H9 (cell line): ENCODE results near the gene ATP6V0A4. TPM values are rescaled to one million over a fixed set of nuclear protein-coding genes. Genes with fewer than 3 reads are reported as not detected.
A peak's percentile ranks its signal among the peaks of the same experiment; 100 is the strongest.

Experiments
- DNase-seq: peaks from one replicate; pipeline ENCODE4 v3.0.0-alpha.2; 2017
- H2AFZ ChIP-seq: one replicate; pipeline ENCODE4 v1.6.1; 2013; ENCODE audit warnings: mild to moderate bottlenecking, low read length, control low read depth, moderate library complexity
- H2AK5ac ChIP-seq: 2 replicates; pipeline ENCODE4 v1.6.1; 2013; ENCODE audit warnings: low read length, control low read depth, mixed read lengths; ENCODE audit not compliant: insufficient read length
- H2BK120ac ChIP-seq: one replicate; pipeline ENCODE4 v1.6.1; 2013; ENCODE audit warnings: low read depth, mild to moderate bottlenecking, low read length, control low read depth, inconsistent platforms; ENCODE audit not compliant: poor library complexity, severe bottlenecking
- H2BK12ac ChIP-seq: 2 replicates; pipeline ENCODE4 v1.6.1; 2013; ENCODE audit warnings: low read length, control low read depth, mixed read lengths, low read depth; ENCODE audit not compliant: insufficient read length
- H2BK15ac ChIP-seq: 2 replicates; pipeline ENCODE4 v1.6.1; 2013; ENCODE audit warnings: low read depth, low read length, control low read depth
- H2BK20ac ChIP-seq: one replicate; pipeline ENCODE4 v1.6.1; 2013; ENCODE audit warnings: low read depth, mild to moderate bottlenecking, low read length, control low read depth, inconsistent platforms; ENCODE audit not compliant: poor library complexity, severe bottlenecking
- H2BK5ac ChIP-seq: 2 replicates; pipeline ENCODE4 v1.6.1; 2013; ENCODE audit warnings: low read length, control low read depth, mixed read lengths; ENCODE audit not compliant: insufficient read length
- H3K14ac ChIP-seq: 2 replicates; pipeline ENCODE4 v1.6.1; 2013; ENCODE audit warnings: low read length, control low read depth; ENCODE audit not compliant: insufficient read depth
- H3K18ac ChIP-seq: 2 replicates; pipeline ENCODE4 v1.6.1; 2013; ENCODE audit warnings: low read depth, mild to moderate bottlenecking, mixed read lengths, low read length, control low read depth; ENCODE audit not compliant: insufficient read length
- H3K23ac ChIP-seq: 2 replicates; pipeline ENCODE4 v1.6.1; 2013; ENCODE audit warnings: low read length, control low read depth, mixed read lengths, low read depth; ENCODE audit not compliant: insufficient read length
- H3K23me2 ChIP-seq: 2 replicates; pipeline ENCODE4 v1.6.1; 2013; ENCODE audit warnings: low read depth, mild to moderate bottlenecking, mixed read lengths, low read length, control low read depth; ENCODE audit not compliant: insufficient read length, poor library complexity, severe bottlenecking
- H3K27ac ChIP-seq: 2 replicates; pipeline ENCODE4 v1.5.1; 2013; ENCODE audit warnings: low read length, control low read depth, mixed read lengths, low read depth; ENCODE audit not compliant: insufficient read length
- H3K27me3 ChIP-seq: 2 replicates; pipeline ENCODE4 v1.6.1; 2013; ENCODE audit warnings: low read length, control low read depth, inconsistent platforms; ENCODE audit not compliant: insufficient read depth
- H3K4ac ChIP-seq: 2 replicates; pipeline ENCODE4 v1.6.1; 2013; ENCODE audit warnings: low read depth, mild to moderate bottlenecking, control low read depth, inconsistent platforms, low read length, moderate library complexity
- H3K4me1 ChIP-seq: 2 replicates; pipeline ENCODE4 v1.6.1; 2013; ENCODE audit warnings: low read length, control low read depth, inconsistent platforms; ENCODE audit not compliant: insufficient read depth
- H3K4me2 ChIP-seq: 2 replicates; pipeline ENCODE4 v1.6.1; 2013; ENCODE audit warnings: low read length, control low read depth, mixed read lengths; ENCODE audit not compliant: insufficient read length, insufficient read depth
- H3K56ac ChIP-seq: 2 replicates; pipeline ENCODE4 v1.6.1; 2013; ENCODE audit warnings: low read depth, mild to moderate bottlenecking, mixed read lengths, low read length, control low read depth; ENCODE audit not compliant: insufficient read length
- H3K79me1 ChIP-seq: 2 replicates; pipeline ENCODE4 v1.6.1; 2013; ENCODE audit warnings: low read depth, mild to moderate bottlenecking, moderate library complexity, low read length, control low read depth, inconsistent platforms; ENCODE audit not compliant: insufficient read depth, poor library complexity, severe bottlenecking
- H3K79me2 ChIP-seq: 2 replicates; pipeline ENCODE4 v1.6.1; 2013; ENCODE audit warnings: low read length, control low read depth, inconsistent platforms; ENCODE audit not compliant: insufficient read depth
- H3K9ac ChIP-seq: 2 replicates; pipeline ENCODE4 v1.6.1; 2013; ENCODE audit warnings: low read length, control low read depth, mixed read lengths; ENCODE audit not compliant: insufficient read length; ENCODE audit errors: extremely low read depth
- H3K9me3 ChIP-seq: one replicate; pipeline ENCODE4 v1.6.1; 2013; ENCODE audit warnings: low read depth, low read length, inconsistent platforms; ENCODE audit not compliant: control insufficient read depth
- H3T11ph ChIP-seq: one replicate; pipeline ENCODE4 v1.6.1; 2013; ENCODE audit warnings: mild to moderate bottlenecking, low read length, control low read depth, inconsistent platforms
- H4K20me1 ChIP-seq: one replicate; pipeline ENCODE4 v1.6.1; 2013; ENCODE audit not compliant: control insufficient read depth, insufficient read length, insufficient read depth
- H4K5ac ChIP-seq: 2 replicates; pipeline ENCODE4 v1.6.1; 2013; ENCODE audit warnings: low read depth, mild to moderate bottlenecking, mixed read lengths, low read length, control low read depth; ENCODE audit not compliant: insufficient read length
- H4K8ac ChIP-seq: replicated peaks from 2 replicates; pipeline ENCODE4 v1.6.1; 2013; ENCODE audit warnings: low read length, control low read depth, mixed read lengths, low read depth; ENCODE audit not compliant: insufficient read length
- H4K91ac ChIP-seq: 2 replicates; pipeline ENCODE4 v1.6.1; 2013; ENCODE audit warnings: low read depth, mild to moderate bottlenecking, moderate library complexity, mixed read lengths, low read length, control low read depth; ENCODE audit not compliant: insufficient read length
- H3K27ac Mint-ChIP-seq, 3 experiments: 2 replicates in 2 of 3; 3 replicates in 1 of 3; pipeline ENCODE4 v1.8.0; 2020 to 2021; ENCODE audit warnings: mixed read lengths in 3 of 3, mild to moderate bottlenecking in 1 of 3, moderate library complexity in 1 of 3
- H3K27me3 Mint-ChIP-seq: 2 replicates; pipeline ENCODE4 v1.8.0; 2021; ENCODE audit warnings: low read depth, mild to moderate bottlenecking, moderate library complexity, mixed read lengths
- H3K36me3 Mint-ChIP-seq, 3 experiments: 2 replicates in 2 of 3; 3 replicates in 1 of 3; pipeline ENCODE4 v1.8.0; 2020 to 2021; ENCODE audit warnings: low read depth in 3 of 3, mixed read lengths in 3 of 3; ENCODE audit not compliant: insufficient read depth in 1 of 3
- H3K4me1 Mint-ChIP-seq, 2 experiments: 2 replicates each; pipeline ENCODE4 v1.8.0; 2020; ENCODE audit warnings: mixed read lengths in 2 of 2
- H3K4me3 Mint-ChIP-seq, 2 experiments: 2 replicates in 1 of 2; 3 replicates in 1 of 2; pipeline ENCODE4 v1.8.0; 2020 to 2021; ENCODE audit warnings: mild to moderate bottlenecking in 2 of 2, mixed read lengths in 2 of 2, moderate library complexity in 1 of 2
- H3K9me3 Mint-ChIP-seq, 2 experiments: 2 replicates in 1 of 2; 3 replicates in 1 of 2; pipeline ENCODE4 v1.8.0; 2020; ENCODE audit warnings: mild to moderate bottlenecking in 2 of 2, mixed read lengths in 2 of 2, moderate library complexity in 1 of 2
- CTCF ChIP-seq: fragments of 200-600 bp; sonication (generic); conservative IDR thresholded peaks from 3 replicates; pipeline ENCODE4 v1.8.0; 2021; ENCODE audit warnings: antibody characterized with exemption, mild to moderate bottlenecking
- WGBS: extraction: QIAGEN DNeasy Blood & Tissue Kit; methylation state at CpG from one replicate; pipeline ENCODE4 v1.1.7; 2013; ENCODE audit warnings: missing lambda C conversion rate, low lambda C conversion rate, mixed read lengths; ENCODE audit not compliant: insufficient read length; ENCODE audit errors: extremely low coverage; 5-methylcytosine and 5-hydroxymethylcytosine counted together
- total RNA-seq: library from RNA; stranded (reverse); gene quantifications from 2 replicates; pipeline ENCODE4 v1.2.1, GENCODE V29; 2021

ATP6V0A4 gene
- total RNA-seq, 1 experiment from 2014 or later, result 0.79 TPM

GRCh38 chr7:138658889-138659288, 139.1 kb downstream of the ATP6V0A4 start:
- H2BK15ac ChIP-seq, result no peak overlapping the region
- H3K27ac ChIP-seq, result no peak overlapping the region
- no peaks in the 10 kb centered on the region for H3K79me2 ChIP-seq
- no peak overlapping the region for H2AK5ac ChIP-seq
- no peak overlapping the region for H2AFZ ChIP-seq
- no peak overlapping the region for H4K91ac ChIP-seq
- H3K9me3 ChIP-seq, result no peaks in the 10 kb centered on the region
- no peak overlapping the region for H3K14ac ChIP-seq
- H3K23ac ChIP-seq, result no peak overlapping the region
- peak; percentile 40 for DNase-seq
- peaks cover 11 to 13% of the 10 kb centered on the region in 2 experiments for H3K9me3 Mint-ChIP-seq
- no peak for TF ChIP-seq CTCF
- no peak overlapping the region for H3K4ac ChIP-seq
- no peak overlapping the region for H3K18ac ChIP-seq
- H3K27me3 Mint-ChIP-seq, result no peaks in the 10 kb centered on the region
- no peak overlapping the region for H3K4me2 ChIP-seq
- H3K4me1 ChIP-seq, result no peaks in the 10 kb centered on the region; the same call in 1 of the 2 replicates
- H3K23me2 ChIP-seq, result no peaks in the 10 kb centered on the region
- H4K5ac ChIP-seq, result no peak overlapping the region
- no peak overlapping the region for H3T11ph ChIP-seq
- no peaks in the 10 kb centered on the region for H4K20me1 ChIP-seq
- peak overlapping the region; percentile 33 to 91 (median 67); a peak in 3 of 7 replicates for H3K27ac Mint-ChIP-seq
- H3K56ac ChIP-seq, result no peak overlapping the region
- H2BK5ac ChIP-seq, result no peak overlapping the region
- no peak overlapping the region for H2BK20ac ChIP-seq
- H4K8ac ChIP-seq, result no peak overlapping the region
- H3K4me1 Mint-ChIP-seq, result peaks cover 40 to 42% of the 10 kb centered on the region in 2 experiments
- no peaks in the 10 kb centered on the region for H3K79me1 ChIP-seq
- no peak overlapping the region for H3K9ac ChIP-seq
- H3K36me3 Mint-ChIP-seq, result peaks cover 4 to 6% (median 5%) of the 10 kb centered on the region in 3 experiments
- H3K27me3 ChIP-seq, result no peaks in the 10 kb centered on the region
- H2BK120ac ChIP-seq, result no peak overlapping the region
- WGBS, result no CpG with 5 or more reads among the region's 4 CpGs
- no peak overlapping the region for H2BK12ac ChIP-seq
- no peak overlapping the region; a peak in 1 of 5 replicates for H3K4me3 Mint-ChIP-seq
